ENCODE results near the gene ASB13.
"Not testable (repeated sequence)": the region's sequence is repeated elsewhere in the genome, so short reads cannot be mapped to it uniquely, and the experiment has no call there.

Gene ASB13

DNA sequence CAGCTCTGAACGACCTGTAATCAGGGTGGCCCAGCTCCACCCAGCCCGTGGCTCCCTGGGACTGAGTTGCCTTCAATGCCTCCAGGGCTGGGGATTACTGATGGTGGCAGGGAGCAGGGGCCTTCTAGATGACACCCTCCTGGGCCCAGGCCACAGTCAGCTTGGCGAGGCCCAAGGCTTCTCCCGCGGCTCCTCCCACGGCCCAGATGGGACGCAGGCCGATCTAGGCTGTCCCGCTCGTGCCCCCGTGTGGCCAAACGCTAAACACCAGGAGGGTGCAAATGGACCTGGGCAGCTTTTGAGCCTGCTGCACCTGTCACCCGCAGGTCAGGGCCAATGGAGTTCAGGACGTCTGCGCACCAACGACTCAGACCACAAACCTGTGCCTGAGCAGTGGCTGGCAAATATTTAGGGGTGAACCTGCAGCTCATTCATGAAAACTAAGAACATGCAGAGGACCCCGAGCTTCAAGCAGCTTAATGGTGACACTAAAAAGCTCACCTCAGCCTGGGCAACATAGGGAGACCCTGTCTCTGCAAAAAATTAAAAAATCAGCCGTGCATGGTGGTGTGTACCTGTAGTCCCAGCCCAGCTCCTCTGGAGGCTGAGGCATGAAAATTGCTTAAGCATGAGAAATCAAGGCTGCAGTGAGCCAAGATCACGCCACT is 43.2 kb downstream of the ASB13 start:
- H3K4me3 ChIP-seq (ENCODE audit: control insufficient read depth, low read depth, low read length): no peak overlapping the region
- no peak for DNase-seq (ENCODE audit: low read depth)
- TF ChIP-seq CTCF (IDR thresholded peaks at IDR 0.05; ENCODE audit: control insufficient read depth, insufficient read depth, low read depth, low read length, missing control alignments): peak; percentile 97

- H3K4me3 ChIP-seq (ENCODE audit: control insufficient read depth, low read depth, low read length): no peak overlapping the region
- DNase-seq (ENCODE audit: low read depth): no peak
- TF ChIP-seq CTCF (IDR thresholded peaks at IDR 0.05; ENCODE audit: control insufficient read depth, insufficient read depth, low read depth, low read length, missing control alignments): no peak
Measured at GRCh38 chr10:5622186-5622960, 44.0 kb downstream of the ASB13 start.

GRCh38 chr10:5621371-5621770 is 45.0 kb downstream of the ASB13 start:
- DNase-seq (ENCODE audit: low read depth); H3K4me3 ChIP-seq (ENCODE audit: control insufficient read depth, low read depth, low read length): not testable (repeated sequence)

DNA sequence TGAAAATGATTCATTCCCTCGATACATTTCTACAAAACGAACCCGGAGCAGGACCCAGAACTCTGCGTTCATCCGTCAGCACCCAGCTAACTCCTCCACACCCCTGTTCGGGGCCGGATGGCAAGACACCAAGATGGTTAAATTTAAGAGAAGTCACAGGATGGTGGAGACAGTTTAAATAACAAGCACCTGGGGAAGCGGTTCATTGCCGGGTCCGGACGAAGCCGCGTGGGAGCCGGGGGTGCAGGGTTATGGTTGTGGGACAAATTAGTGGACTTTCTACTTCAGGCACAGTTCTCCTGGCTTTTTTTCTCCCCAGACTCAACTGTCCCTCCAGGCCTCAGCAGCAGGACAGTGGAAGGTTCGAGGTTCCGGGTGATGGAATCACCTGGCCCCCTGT is 45.4 kb downstream of the ASB13 start:
- no peak overlapping the region for H3K4me3 ChIP-seq (ENCODE audit: control insufficient read depth, low read depth, low read length)
- no peak for DNase-seq (ENCODE audit: low read depth)
- no peak for TF ChIP-seq CTCF (IDR thresholded peaks at IDR 0.05; ENCODE audit: control insufficient read depth, insufficient read depth, low read depth, low read length, missing control alignments)

GRCh38 chr10:5620223-5620721 is 46.1 kb downstream of the ASB13 start:
- no peak for DNase-seq (ENCODE audit: low read depth)
- no peak overlapping the region for H3K4me3 ChIP-seq (ENCODE audit: control insufficient read depth, low read depth, low read length)
- TF ChIP-seq CTCF (IDR thresholded peaks at IDR 0.05; ENCODE audit: control insufficient read depth, insufficient read depth, low read depth, low read length, missing control alignments): no peak

DNA sequence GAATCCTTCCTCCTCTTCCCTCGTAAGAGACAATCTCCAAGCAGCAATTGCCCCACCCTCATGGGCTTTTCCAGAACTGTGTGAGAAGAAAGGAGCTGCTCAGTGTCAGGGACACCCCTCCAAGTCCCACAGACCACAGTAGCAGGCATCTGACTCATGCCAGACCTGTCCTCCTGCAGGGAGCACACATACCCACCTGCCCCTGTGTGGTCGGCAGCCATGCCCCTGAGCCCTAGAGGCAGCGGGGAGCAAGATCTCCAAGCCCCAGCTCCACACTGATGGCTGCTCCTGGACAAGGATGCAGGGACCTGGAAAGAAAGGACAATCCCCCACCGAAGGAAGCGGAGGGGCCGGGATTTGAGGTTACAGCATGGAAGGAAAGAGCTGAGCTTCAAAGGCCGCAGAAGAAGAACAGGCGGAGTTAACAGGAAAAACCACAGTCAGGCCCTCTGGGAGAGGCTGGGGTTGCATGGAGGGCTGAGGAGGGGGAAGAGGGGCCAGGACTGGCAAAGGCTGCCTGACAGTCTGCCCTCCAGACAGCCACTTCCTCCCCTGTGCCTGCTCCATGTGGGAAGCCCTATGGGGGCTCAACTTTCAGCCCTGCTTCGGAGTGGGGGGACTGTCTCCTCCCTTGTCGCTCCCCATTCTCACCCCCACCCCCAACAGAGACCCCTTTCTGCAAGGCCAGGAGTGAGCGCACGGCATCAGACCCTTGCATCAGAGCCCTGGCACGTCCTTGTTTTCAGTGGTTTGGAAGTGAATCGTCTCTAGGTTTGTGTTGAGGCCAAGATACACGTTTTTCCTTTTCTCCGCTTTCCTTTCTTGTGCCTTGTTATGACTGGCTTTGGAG is 46.8 kb downstream of the ASB13 start:
- DNase-seq (ENCODE audit: low read depth): no peak
- no peak for TF ChIP-seq CTCF (IDR thresholded peaks at IDR 0.05; ENCODE audit: control insufficient read depth, insufficient read depth, low read depth, low read length, missing control alignments)
- H3K4me3 ChIP-seq (ENCODE audit: control insufficient read depth, low read depth, low read length): no peak overlapping the region

Measured in AG09309 (cell line).